ENCODE results near the gene RBMS3. TPM values are rescaled to one million over a fixed set of nuclear protein-coding genes. Genes with fewer than 3 reads are reported as not detected.

RBMS3 gene
- total and polyA plus RNA-seq, 2 donors (not counting 1 experiment from before 2014, with no cell fraction given): 26.9 to 68.4 TPM

GRCh38 chr3:29493109-29493508 lies 212.2 kb downstream of the RBMS3 start:
- DNase-seq (ENCODE audit: low read depth in 2 of 2): no peak
- Histone ChIP-seq H3K4me1 (ENCODE audit: control insufficient read depth, extremely low read depth, insufficient read depth, low read length) (no peaks in the 10 kb centered on the region), H3K9ac (ENCODE audit: insufficient read depth, low read length) (no peak overlapping the region), H3K4me3 (replicated peaks in 1 of 4; ENCODE audit: control extremely low read depth in 1 of 4, insufficient read depth in 1 of 4, low read depth in 3 of 4, low read length in 4 of 4) (no peak overlapping the region), H3K36me3 (ENCODE audit: control insufficient read depth, insufficient read depth, low read length) (no peaks in the 10 kb centered on the region), H3K27me3 (ENCODE audit: control insufficient read depth, insufficient read depth, low read length) (no peaks in the 10 kb centered on the region), H3K27ac (ENCODE audit: insufficient read depth, low read length) (no peak overlapping the region), H4K20me1 (ENCODE audit: control insufficient read depth, extremely low read depth, insufficient read depth, low read length) (no peaks in the 10 kb centered on the region), H2AFZ (ENCODE audit: low read length) (no peak overlapping the region), H3K79me2 (ENCODE audit: control insufficient read depth, insufficient read depth, low read length) (no peaks in the 10 kb centered on the region), H3K4me2 (ENCODE audit: extremely low read depth, insufficient read depth, low read length) (no peak overlapping the region), H3K9me3 (ENCODE audit: control insufficient read depth, insufficient read depth, low read depth, low read length) (no peaks in the 10 kb centered on the region)
- no peak for TF ChIP-seq CTCF (conservative IDR thresholded peaks at IDR 0.05 in 1 of 2, IDR thresholded peaks at IDR 0.05 in 1 of 2; ENCODE audit: low read depth in 1 of 2, low read length in 2 of 2)
- TF ChIP-seq EZH2 (IDR thresholded peaks at IDR 0.05; ENCODE audit: low read length, missing control alignments): no peak

- TF ChIP-seq EZH2 (IDR thresholded peaks at IDR 0.05; ENCODE audit: low read length, missing control alignments) (no peak), CTCF (conservative IDR thresholded peaks at IDR 0.05 in 1 of 2, IDR thresholded peaks at IDR 0.05 in 1 of 2; ENCODE audit: low read depth in 1 of 2, low read length in 2 of 2) (no peak)
- Histone ChIP-seq H3K4me1 (ENCODE audit: control insufficient read depth, extremely low read depth, insufficient read depth, low read length) (no peaks in the 10 kb centered on the region), H3K9ac (ENCODE audit: insufficient read depth, low read length) (no peak overlapping the region), H3K4me2 (ENCODE audit: extremely low read depth, insufficient read depth, low read length) (peak overlapping the region; percentile 23), H3K27me3 (ENCODE audit: control insufficient read depth, insufficient read depth, low read length) (no peaks in the 10 kb centered on the region), H3K36me3 (ENCODE audit: control insufficient read depth, insufficient read depth, low read length) (no peaks in the 10 kb centered on the region), H4K20me1 (ENCODE audit: control insufficient read depth, extremely low read depth, insufficient read depth, low read length) (no peaks in the 10 kb centered on the region), H3K4me3 (replicated peaks in 1 of 4; ENCODE audit: control extremely low read depth in 1 of 4, insufficient read depth in 1 of 4, low read depth in 3 of 4, low read length in 4 of 4) (no peak overlapping the region), H2AFZ (ENCODE audit: low read length) (no peak overlapping the region), H3K9me3 (ENCODE audit: control insufficient read depth, insufficient read depth, low read depth, low read length) (no peaks in the 10 kb centered on the region), H3K79me2 (ENCODE audit: control insufficient read depth, insufficient read depth, low read length) (no peaks in the 10 kb centered on the region), H3K27ac (ENCODE audit: insufficient read depth, low read length) (no peak overlapping the region)
- peak in 1 of 2 donors; percentile 23 for DNase-seq (ENCODE audit: low read depth in 2 of 2)
Observed at GRCh38 chr3:29494305-29495036, 213.6 kb downstream of the RBMS3 start.

- Histone ChIP-seq H3K4me1 (ENCODE audit: control insufficient read depth, extremely low read depth, insufficient read depth, low read length) (no peaks in the 10 kb centered on the region), H3K36me3 (ENCODE audit: control insufficient read depth, insufficient read depth, low read length) (no peaks in the 10 kb centered on the region), H4K20me1 (ENCODE audit: control insufficient read depth, extremely low read depth, insufficient read depth, low read length) (no peaks in the 10 kb centered on the region), H3K9ac (ENCODE audit: insufficient read depth, low read length) (no peak overlapping the region), H3K27ac (ENCODE audit: insufficient read depth, low read length) (no peak overlapping the region), H3K4me3 (replicated peaks in 1 of 4; ENCODE audit: control extremely low read depth in 1 of 4, insufficient read depth in 1 of 4, low read depth in 3 of 4, low read length in 4 of 4) (no peak overlapping the region), H3K79me2 (ENCODE audit: control insufficient read depth, insufficient read depth, low read length) (no peaks in the 10 kb centered on the region), H3K9me3 (ENCODE audit: control insufficient read depth, insufficient read depth, low read depth, low read length) (no peaks in the 10 kb centered on the region), H3K27me3 (ENCODE audit: control insufficient read depth, insufficient read depth, low read length) (no peaks in the 10 kb centered on the region), H3K4me2 (ENCODE audit: extremely low read depth, insufficient read depth, low read length) (no peak overlapping the region), H2AFZ (ENCODE audit: low read length) (no peak overlapping the region)
- TF ChIP-seq EZH2 (IDR thresholded peaks at IDR 0.05; ENCODE audit: low read length, missing control alignments): no peak
- no peak for TF ChIP-seq CTCF (conservative IDR thresholded peaks at IDR 0.05 in 1 of 2, IDR thresholded peaks at IDR 0.05 in 1 of 2; ENCODE audit: low read depth in 1 of 2, low read length in 2 of 2)
- no peak for DNase-seq (ENCODE audit: low read depth in 2 of 2)
Observed at GRCh38 chr3:29497282-29497681, 216.4 kb downstream of the RBMS3 start.
